Renal cortex interstitium (tissue), 11 donors: ENCODE measurements around the gene JAGN1. TPM values are rescaled to one million over a fixed set of nuclear protein-coding genes. Genes with fewer than 3 reads are reported as not detected.
A peak's percentile ranks its signal among the peaks of the same experiment; 100 is the strongest.
"Not testable (repeated sequence)": the region's sequence is repeated elsewhere in the genome, so short reads cannot be mapped to it uniquely, and the experiment has no call there.

ENCODE experiments used
- DNase-seq, 11 donors: peaks; one replicate each; pipeline ENCODE4 v3.0.0-alpha.2; 2013; ENCODE audit warnings: low read depth in 9 of 11, low spot score in 4 of 11; ENCODE audit errors: extremely low read depth in 1 of 11
- polyA plus RNA-seq, 3 donors: library from polyadenylated mRNA; unstranded; fragments of 120-200 nt; gene quantifications; one replicate each; pipeline ENCODE4 v1.2.1, GENCODE V29; 2013; ENCODE audit not compliant: insufficient read length in 3 of 3

JAGN1 gene
- polyA plus RNA-seq, 3 donors = 40.4 to 47.0 (median 46.5) TPM

- no peak for DNase-seq
Observed at GRCh38 chr3:9887480-9887879, 2.9 kb upstream of the JAGN1 start.

GRCh38 chr3:9888540-9888939, 1.9 kb upstream of the JAGN1 start:
- no peak for DNase-seq

- no peak for DNase-seq
Observed at GRCh38 chr3:9889405-9889804, 1.0 kb upstream of the JAGN1 start.

GRCh38 chr3:9891072-9891622, 737 bp downstream of the JAGN1 start:
- no peak for DNase-seq

- no peak for DNase-seq
Observed at GRCh38 chr3:9893739-9894138, 3.3 kb downstream of the JAGN1 start.

- not testable (repeated sequence) for DNase-seq
Observed at GRCh38 chr3:9895715-9896114, 5.3 kb downstream of the JAGN1 start.

GRCh38 chr3:9896755-9897407, 6.5 kb downstream of the JAGN1 start:
- DNase-seq = not testable (repeated sequence)

- peak in 7 of 11 donors; percentile 29 to 81 (median 49) for DNase-seq
Observed at GRCh38 chr3:9897408-9898372, 7.3 kb downstream of the JAGN1 start.

- no peak for DNase-seq
Observed at GRCh38 chr3:9898467-9899241, 8.2 kb downstream of the JAGN1 start.

- DNase-seq = no peak
Observed at GRCh38 chr3:9899289-9899791, 8.9 kb downstream of the JAGN1 start.

- not testable (repeated sequence) for DNase-seq
Observed at GRCh38 chr3:9900965-9901415, 10.6 kb downstream of the JAGN1 start.

- DNase-seq = no peak
Observed at GRCh38 chr3:9901967-9902366, 11.6 kb downstream of the JAGN1 start.

GRCh38 chr3:9902372-9903237, 12.2 kb downstream of the JAGN1 start, which contains the start of gene IL17RE:
Gene IL17RE (plus strand): TSS chr3:9902848. CDS start chr3:9902933, 85 bp downstream.
- DNase-seq = no peak

GRCh38 chr3:9903238-9903624, 12.8 kb downstream of the JAGN1 start:
- no peak for DNase-seq

- DNase-seq = no peak
Observed at GRCh38 chr3:9903904-9904303, 13.5 kb downstream of the JAGN1 start.

GRCh38 chr3:9906480-9906879, 16.1 kb downstream of the JAGN1 start:
- DNase-seq = no peak

- no peak for DNase-seq
Observed at GRCh38 chr3:9908286-9908685, 17.9 kb downstream of the JAGN1 start.
